ENCODE measurements around the gene BCR. TPM values are rescaled to one million over a fixed set of nuclear protein-coding genes. Genes with fewer than 3 reads are reported as not detected.

The BCR gene
- total and polyA plus RNA-seq, 4 donors = 5.3 to 120 (median 71.8) TPM

DNA sequence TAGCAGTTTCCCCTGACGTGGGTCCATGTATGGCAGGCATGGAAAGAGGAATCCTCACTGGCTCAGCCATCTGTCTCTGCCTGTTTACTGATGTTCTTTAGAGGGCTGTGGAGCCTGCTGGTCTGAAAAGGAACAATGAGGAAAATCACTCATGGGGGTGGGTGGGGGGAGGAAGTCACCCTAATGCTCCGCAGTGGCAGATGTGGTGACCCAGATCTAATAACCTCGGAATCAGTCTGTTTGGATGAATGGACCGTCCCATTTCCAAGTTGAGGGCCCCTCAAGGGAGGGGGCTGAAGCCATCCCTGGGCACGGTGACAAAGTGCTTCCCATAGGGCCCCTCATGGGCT, 4.4 kb downstream of the BCR start:
- H3K27me3 ChIP-seq (ENCODE audit: control insufficient read depth in 1 of 2, insufficient read depth in 2 of 2, low read length in 1 of 2) = no peaks in the 10 kb centered on the region
- intact Hi-C loops (cut with DNase I) = loop anchor here in 1 of 2 donors (5.0 kb wide), 1 partner anchor 33 kb away; no protein-coding TSS in a partner anchor
- ATAC-seq (ENCODE audit: low FRiP score) = no peak
- DNase-seq = no peak
- H3K9me3 ChIP-seq (ENCODE audit: control insufficient read depth, low read length) = no peaks in the 10 kb centered on the region
- 76 to 77% methylated on average over 5 of the region's 5 CpGs for WGBS, 2 donors
- H3K4me1 ChIP-seq (ENCODE audit: control insufficient read depth in 1 of 2, insufficient read depth in 2 of 2, low read length in 2 of 2) = no peaks in the 10 kb centered on the region
- no peak overlapping the region for H3K27ac ChIP-seq (ENCODE audit: low read depth in 1 of 2, low read length in 2 of 2)
- H3K4me3 ChIP-seq (ENCODE audit: low read length in 2 of 2) = no peak overlapping the region
- no peaks in the 10 kb centered on the region for H3K36me3 ChIP-seq (ENCODE audit: control insufficient read depth in 1 of 2, insufficient read depth in 2 of 2, low read length in 1 of 2)

DNA sequence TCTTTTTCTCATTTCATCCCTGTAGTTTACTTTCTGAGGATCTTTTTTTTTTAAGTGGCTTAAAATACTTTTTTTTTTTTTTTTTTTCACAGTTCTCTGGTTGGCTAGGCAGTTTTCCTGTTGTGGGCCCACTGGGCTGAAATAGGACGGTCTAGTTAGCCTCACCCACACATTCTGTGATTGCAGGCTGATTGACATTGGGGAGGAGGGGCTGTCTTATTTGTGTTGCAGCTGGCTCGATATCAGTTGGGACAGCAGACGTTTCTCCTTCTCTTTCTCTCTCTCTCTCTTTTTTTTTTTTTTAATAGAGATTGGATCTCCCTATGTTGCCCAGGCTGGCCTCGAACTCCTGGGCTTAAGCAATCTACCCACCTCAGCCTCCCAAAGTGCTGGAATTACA, 6.9 kb downstream of the BCR start:
- H3K27me3 ChIP-seq (ENCODE audit: control insufficient read depth in 1 of 2, insufficient read depth in 2 of 2, low read length in 1 of 2) = no peaks in the 10 kb centered on the region
- H3K27ac ChIP-seq (ENCODE audit: low read depth in 1 of 2, low read length in 2 of 2) = no peak overlapping the region
- H3K4me1 ChIP-seq (ENCODE audit: control insufficient read depth in 1 of 2, insufficient read depth in 2 of 2, low read length in 2 of 2) = no peaks in the 10 kb centered on the region
- H3K36me3 ChIP-seq (ENCODE audit: control insufficient read depth in 1 of 2, insufficient read depth in 2 of 2, low read length in 1 of 2) = no peaks in the 10 kb centered on the region
- intact Hi-C loops (cut with DNase I) = loop anchor here in 1 of 2 donors (2.0 kb wide), 1 partner anchor 14 kb away; no protein-coding TSS in a partner anchor
- WGBS, 2 donors = 53% methylated on average over 4 of the region's 4 CpGs
- no peaks in the 10 kb centered on the region for H3K9me3 ChIP-seq (ENCODE audit: control insufficient read depth, low read length)
- DNase-seq = no peak
- H3K4me3 ChIP-seq (ENCODE audit: low read length in 2 of 2) = no peak overlapping the region
- ATAC-seq (ENCODE audit: low FRiP score) = no peak

DNA sequence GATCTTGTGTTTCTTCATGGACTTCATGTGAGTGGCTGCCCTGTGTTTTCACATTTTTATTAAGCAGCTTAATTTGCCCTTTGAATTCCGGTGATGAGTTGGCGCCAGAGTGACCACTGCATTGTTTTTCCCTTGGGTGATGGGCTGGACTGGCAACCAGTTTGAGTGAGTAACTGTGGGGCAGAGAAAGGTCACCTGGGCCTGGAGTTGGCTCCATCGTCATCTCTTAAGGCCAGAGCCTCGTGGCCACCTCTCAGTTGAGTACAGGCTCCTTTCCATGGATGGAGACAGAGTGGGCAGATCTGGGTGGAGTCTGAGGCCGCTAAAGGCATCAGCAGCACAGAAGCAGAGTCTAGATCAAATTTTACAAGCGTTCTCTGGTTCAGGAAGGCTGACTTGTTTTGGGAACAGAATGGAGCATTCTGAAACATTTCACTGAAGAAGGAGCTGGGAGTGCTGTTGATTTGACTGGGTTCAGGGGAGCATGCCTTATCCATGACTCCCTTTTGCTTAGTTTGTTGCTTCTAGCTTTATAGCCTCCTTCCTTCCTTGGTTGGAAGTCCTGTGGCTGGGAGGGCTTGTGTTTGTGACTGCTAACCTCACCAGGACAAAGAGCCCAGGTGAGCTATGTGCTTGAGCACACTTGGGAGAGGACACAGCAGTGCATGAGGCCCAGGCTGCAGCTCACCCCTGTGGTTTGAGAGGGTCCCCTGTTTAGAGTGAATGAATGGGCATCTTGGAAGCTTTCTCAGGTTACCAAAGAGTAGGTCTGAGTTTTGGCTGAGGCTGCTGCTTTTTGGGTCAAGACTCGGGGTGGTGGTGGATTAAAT, 7.8 kb downstream of the BCR start:
- ATAC-seq (ENCODE audit: low FRiP score) = no peak
- no peak for DNase-seq
- 66% methylated on average over 7 of the region's 7 CpGs for WGBS, 2 donors
- no peak overlapping the region for H3K4me3 ChIP-seq (ENCODE audit: low read length in 2 of 2)
- H3K4me1 ChIP-seq (ENCODE audit: control insufficient read depth in 1 of 2, insufficient read depth in 2 of 2, low read length in 2 of 2) = no peaks in the 10 kb centered on the region
- no peaks in the 10 kb centered on the region for H3K9me3 ChIP-seq (ENCODE audit: control insufficient read depth, low read length)
- intact Hi-C loops (cut with DNase I) = loop anchor here in 1 of 2 donors (2.0 kb wide), 1 partner anchor 13 kb away; no protein-coding TSS in a partner anchor
- H3K36me3 ChIP-seq (ENCODE audit: control insufficient read depth in 1 of 2, insufficient read depth in 2 of 2, low read length in 1 of 2) = no peaks in the 10 kb centered on the region
- H3K27ac ChIP-seq (ENCODE audit: low read depth in 1 of 2, low read length in 2 of 2) = no peak overlapping the region
- H3K27me3 ChIP-seq (ENCODE audit: control insufficient read depth in 1 of 2, insufficient read depth in 2 of 2, low read length in 1 of 2) = no peaks in the 10 kb centered on the region

DNA sequence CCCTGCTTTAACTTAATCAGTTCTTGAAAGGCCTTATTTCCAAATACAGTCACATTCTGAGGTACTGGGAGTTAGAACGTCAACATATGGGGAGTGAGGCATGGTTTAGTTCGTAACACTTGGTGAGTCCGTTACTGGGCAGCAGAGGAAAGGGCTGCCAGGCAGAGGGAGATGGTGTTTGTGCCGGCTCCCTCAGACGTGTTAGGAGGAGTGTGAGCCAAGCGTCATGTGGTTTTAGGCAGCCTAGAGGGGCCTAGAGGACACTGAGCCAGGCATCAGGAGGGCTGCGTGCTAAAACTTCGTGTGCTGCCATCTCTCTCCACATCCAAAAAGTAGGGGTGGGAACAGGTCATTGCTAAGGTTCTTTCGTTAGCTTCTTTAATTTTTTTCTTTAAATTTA, 10.2 kb downstream of the BCR start:
- ATAC-seq (ENCODE audit: low FRiP score) (no peak), DNase-seq (no peak)
- Histone ChIP-seq H3K36me3 (ENCODE audit: control insufficient read depth in 1 of 2, insufficient read depth in 2 of 2, low read length in 1 of 2) (no peaks in the 10 kb centered on the region), H3K4me3 (ENCODE audit: low read length in 2 of 2) (no peak overlapping the region), H3K27ac (ENCODE audit: low read depth in 1 of 2, low read length in 2 of 2) (no peak overlapping the region), H3K4me1 (ENCODE audit: control insufficient read depth in 1 of 2, insufficient read depth in 2 of 2, low read length in 2 of 2) (no peaks in the 10 kb centered on the region), H3K27me3 (ENCODE audit: control insufficient read depth in 1 of 2, insufficient read depth in 2 of 2, low read length in 1 of 2) (no peaks in the 10 kb centered on the region), H3K9me3 (ENCODE audit: control insufficient read depth, low read length) (no peaks in the 10 kb centered on the region)
- 78 to 83% methylated on average over 9 of the region's 9 CpGs for WGBS, 2 donors
- intact Hi-C loops (cut with DNase I) = no loop called here

DNA sequence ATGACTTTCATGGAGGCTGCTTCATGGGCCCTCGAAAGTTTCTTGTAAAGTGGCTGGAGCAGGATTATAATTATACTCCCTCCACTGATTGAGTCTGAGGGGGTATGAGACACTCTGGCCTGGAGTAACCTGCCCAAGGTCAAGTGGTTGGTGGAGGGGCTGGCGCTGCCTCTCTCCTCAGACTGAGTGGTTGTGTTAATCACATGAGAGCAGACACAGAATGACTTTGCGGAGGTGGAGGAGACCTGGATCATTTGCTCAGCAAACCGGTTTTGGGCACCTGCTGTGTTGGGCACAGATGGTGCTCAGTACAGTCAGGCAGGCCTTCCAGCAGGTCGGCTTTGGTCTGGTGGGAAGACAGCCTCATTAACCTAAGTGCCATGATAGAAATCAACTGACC, 11.8 kb downstream of the BCR start:
- intact Hi-C loops (cut with DNase I) = no loop called here
- DNase-seq (no peak), ATAC-seq (ENCODE audit: low FRiP score) (no peak)
- no peak overlapping the region for H3K27ac ChIP-seq (ENCODE audit: low read depth in 1 of 2, low read length in 2 of 2)
- H3K9me3 ChIP-seq (ENCODE audit: control insufficient read depth, low read length) = no peaks in the 10 kb centered on the region
- H3K36me3 ChIP-seq (ENCODE audit: control insufficient read depth in 1 of 2, insufficient read depth in 2 of 2, low read length in 1 of 2) = no peaks in the 10 kb centered on the region
- WGBS, 2 donors = 86% methylated on average over 5 of the region's 5 CpGs
- no peaks in the 10 kb centered on the region for H3K4me1 ChIP-seq (ENCODE audit: control insufficient read depth in 1 of 2, insufficient read depth in 2 of 2, low read length in 2 of 2)
- H3K27me3 ChIP-seq (ENCODE audit: control insufficient read depth in 1 of 2, insufficient read depth in 2 of 2, low read length in 1 of 2) = no peaks in the 10 kb centered on the region
- H3K4me3 ChIP-seq (ENCODE audit: low read length in 2 of 2) = no peak overlapping the region

DNA sequence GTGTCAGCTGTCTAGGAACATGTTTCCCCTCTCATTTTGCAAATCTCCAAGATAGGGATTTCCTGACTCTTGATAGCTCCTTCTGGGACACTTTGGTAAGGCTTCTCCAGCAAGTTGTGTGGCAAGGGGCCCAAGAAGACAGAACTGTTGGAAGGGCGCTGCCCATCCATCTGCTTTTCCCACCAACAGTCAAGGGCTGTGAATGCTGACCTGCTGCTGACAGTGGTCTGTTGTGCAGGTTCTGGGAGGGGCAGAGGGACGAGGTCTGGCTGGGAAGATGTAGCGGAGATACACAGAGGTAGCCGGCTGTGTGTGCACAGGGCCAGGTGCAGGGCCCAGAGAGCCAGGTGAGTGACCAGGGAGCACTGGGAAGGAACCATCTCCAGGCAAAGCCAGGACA, 12.2 kb downstream of the BCR start:
- Histone ChIP-seq H3K27ac (ENCODE audit: low read depth in 1 of 2, low read length in 2 of 2) (no peak overlapping the region), H3K27me3 (ENCODE audit: control insufficient read depth in 1 of 2, insufficient read depth in 2 of 2, low read length in 1 of 2) (no peaks in the 10 kb centered on the region), H3K4me3 (ENCODE audit: low read length in 2 of 2) (no peak overlapping the region), H3K9me3 (ENCODE audit: control insufficient read depth, low read length) (no peaks in the 10 kb centered on the region), H3K36me3 (ENCODE audit: control insufficient read depth in 1 of 2, insufficient read depth in 2 of 2, low read length in 1 of 2) (no peaks in the 10 kb centered on the region), H3K4me1 (ENCODE audit: control insufficient read depth in 1 of 2, insufficient read depth in 2 of 2, low read length in 2 of 2) (no peaks in the 10 kb centered on the region)
- 94 to 95% methylated on average over 4 of the region's 4 CpGs for WGBS, 2 donors
- no peak for ATAC-seq (ENCODE audit: low FRiP score)
- intact Hi-C loops (cut with DNase I) = no loop called here
- no peak for DNase-seq

DNA sequence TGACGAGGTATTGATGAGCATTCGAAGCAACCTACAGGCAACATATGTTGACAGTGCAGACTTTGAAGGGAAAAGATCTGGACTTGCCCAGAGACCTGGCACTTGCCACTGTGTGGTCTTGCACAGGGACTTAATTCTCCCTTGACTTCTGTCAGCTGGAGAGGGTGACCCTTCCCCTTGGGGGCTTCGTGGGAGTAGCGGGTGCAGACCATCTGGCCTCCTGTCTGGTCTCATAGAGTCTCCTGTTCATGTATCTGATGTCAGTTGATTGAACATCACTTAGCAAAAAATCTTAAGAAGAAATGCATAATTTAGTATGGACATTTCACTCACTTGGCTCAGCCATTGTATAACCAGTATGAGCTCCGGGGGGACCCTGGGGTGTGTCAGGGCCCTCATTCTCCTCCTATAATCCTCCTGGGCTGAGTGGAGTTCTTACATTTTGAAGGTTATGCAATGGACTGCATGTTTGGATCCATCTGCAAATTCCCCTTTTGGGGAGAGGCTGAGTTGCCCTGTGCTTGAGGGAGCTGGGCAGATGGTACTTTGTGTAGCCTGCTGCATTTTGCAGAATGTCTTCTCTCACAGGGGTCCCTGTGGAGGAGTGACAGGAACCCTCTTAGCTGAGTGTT, 13.0 kb downstream of the BCR start:
- ATAC-seq (ENCODE audit: low FRiP score) (no peak), DNase-seq (no peak)
- Histone ChIP-seq H3K9me3 (ENCODE audit: control insufficient read depth, low read length) (no peaks in the 10 kb centered on the region), H3K4me3 (ENCODE audit: low read length in 2 of 2) (no peak overlapping the region), H3K4me1 (ENCODE audit: control insufficient read depth in 1 of 2, insufficient read depth in 2 of 2, low read length in 2 of 2) (no peaks in the 10 kb centered on the region), H3K27me3 (ENCODE audit: control insufficient read depth in 1 of 2, insufficient read depth in 2 of 2, low read length in 1 of 2) (no peaks in the 10 kb centered on the region), H3K27ac (ENCODE audit: low read depth in 1 of 2, low read length in 2 of 2) (peak overlapping the region in 1 of 2 donors; percentile 7), H3K36me3 (ENCODE audit: control insufficient read depth in 1 of 2, insufficient read depth in 2 of 2, low read length in 1 of 2) (no peaks in the 10 kb centered on the region)
- intact Hi-C loops (cut with DNase I) = no loop called here
- 91 to 95% methylated on average over 5 of the region's 5 CpGs for WGBS, 2 donors

DNA sequence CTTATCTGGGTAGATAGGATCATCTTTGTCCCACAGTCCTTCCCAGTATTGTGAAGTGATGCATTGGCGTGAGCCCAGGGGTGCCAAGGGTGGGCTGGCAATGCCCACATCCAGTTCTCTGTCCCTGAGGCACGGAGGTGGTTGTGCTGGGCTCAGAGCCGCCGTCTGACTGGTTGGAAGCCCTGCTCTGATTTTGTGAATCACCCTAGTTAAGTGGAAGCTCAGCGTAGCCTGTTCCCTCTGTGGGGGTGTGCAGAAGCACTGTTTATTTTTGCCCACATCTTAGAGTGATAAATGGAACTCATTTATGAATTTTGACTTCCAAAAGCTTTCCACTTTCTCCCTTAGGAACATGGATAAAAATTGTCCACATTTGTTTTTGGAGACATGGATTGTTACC, 13.6 kb downstream of the BCR start:
- ATAC-seq (ENCODE audit: low FRiP score) (no peak), DNase-seq (no peak)
- no peaks in the 10 kb centered on the region for H3K4me1 ChIP-seq (ENCODE audit: control insufficient read depth in 1 of 2, insufficient read depth in 2 of 2, low read length in 2 of 2)
- intact Hi-C loops (cut with DNase I) = no loop called here
- H3K4me3 ChIP-seq (ENCODE audit: low read length in 2 of 2) = no peak overlapping the region
- no peaks in the 10 kb centered on the region for H3K9me3 ChIP-seq (ENCODE audit: control insufficient read depth, low read length)
- WGBS, 2 donors = 29 to 43% methylated on average over 5 of the region's 5 CpGs
- no peaks in the 10 kb centered on the region for H3K36me3 ChIP-seq (ENCODE audit: control insufficient read depth in 1 of 2, insufficient read depth in 2 of 2, low read length in 1 of 2)
- H3K27me3 ChIP-seq (ENCODE audit: control insufficient read depth in 1 of 2, insufficient read depth in 2 of 2, low read length in 1 of 2) = no peaks in the 10 kb centered on the region
- peak overlapping the region in 1 of 2 donors; percentile 7 for H3K27ac ChIP-seq (ENCODE audit: low read depth in 1 of 2, low read length in 2 of 2)

DNA sequence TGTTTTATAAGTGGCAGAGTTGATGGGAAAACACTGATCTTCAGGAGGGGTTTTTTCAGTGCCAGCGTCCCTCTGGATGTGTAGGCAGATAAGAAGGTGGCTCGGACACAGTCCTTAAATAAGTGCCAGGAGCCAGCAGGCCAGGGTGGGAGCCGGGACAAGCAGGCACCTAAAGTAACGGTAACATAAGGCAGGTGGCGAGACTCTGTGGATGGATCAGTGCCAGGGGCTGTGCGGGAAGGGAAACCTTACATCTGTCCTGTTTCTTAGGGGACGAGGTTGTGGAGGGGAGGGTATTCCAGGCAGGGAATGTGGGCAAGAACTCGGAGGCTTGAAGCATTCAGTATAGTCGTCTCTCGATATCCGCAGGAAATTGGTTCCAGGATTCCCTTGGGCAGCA, 15.9 kb downstream of the BCR start:
- no peak for DNase-seq
- WGBS, 2 donors = 77 to 81% methylated on average over 11 of the region's 11 CpGs
- Histone ChIP-seq H3K4me3 (ENCODE audit: low read length in 2 of 2) (no peak overlapping the region), H3K27me3 (ENCODE audit: control insufficient read depth in 1 of 2, insufficient read depth in 2 of 2, low read length in 1 of 2) (no peaks in the 10 kb centered on the region), H3K4me1 (ENCODE audit: control insufficient read depth in 1 of 2, insufficient read depth in 2 of 2, low read length in 2 of 2) (no peaks in the 10 kb centered on the region), H3K27ac (ENCODE audit: low read depth in 1 of 2, low read length in 2 of 2) (no peak overlapping the region), H3K9me3 (ENCODE audit: control insufficient read depth, low read length) (no peaks in the 10 kb centered on the region), H3K36me3 (ENCODE audit: control insufficient read depth in 1 of 2, insufficient read depth in 2 of 2, low read length in 1 of 2) (no peaks in the 10 kb centered on the region)
- intact Hi-C loops (cut with DNase I) = no loop called here
- no peak for ATAC-seq (ENCODE audit: low FRiP score)

All from aorta (tissue), 5 donors.